Adipose tissue (tissue), 3 donors: ENCODE data around the gene MATN4. TPM values are rescaled to one million over a fixed set of nuclear protein-coding genes. Genes with fewer than 3 reads are reported as not detected.

ENCODE experiments used
- H3K27ac ChIP-seq: one replicate; pipeline ENCODE4 v1.5.1; 2013; ENCODE audit warnings: low read depth, low read length
- WGBS, 3 donors: extraction: QIAGEN DNeasy Blood & Tissue Kit; methylation state at CpG; one replicate each; pipeline ENCODE4 v1.1.7; 2013; 5-methylcytosine and 5-hydroxymethylcytosine counted together
- polyA plus RNA-seq, 3 donors: library from polyadenylated mRNA; stranded (reverse); fragments of 200-250 nt; gene quantifications; one replicate each; pipeline ENCODE4 v1.2.3, GENCODE V29; 2013
- donor health status: healthy with polysubstance abuse.
- donor health status: Bipolar disorder and iron deficiency.
- donor health status: healthy.

MATN4 gene
- polyA plus RNA-seq, 3 donors = 0.07 to 4.8 TPM; not detected in 1

DNA sequence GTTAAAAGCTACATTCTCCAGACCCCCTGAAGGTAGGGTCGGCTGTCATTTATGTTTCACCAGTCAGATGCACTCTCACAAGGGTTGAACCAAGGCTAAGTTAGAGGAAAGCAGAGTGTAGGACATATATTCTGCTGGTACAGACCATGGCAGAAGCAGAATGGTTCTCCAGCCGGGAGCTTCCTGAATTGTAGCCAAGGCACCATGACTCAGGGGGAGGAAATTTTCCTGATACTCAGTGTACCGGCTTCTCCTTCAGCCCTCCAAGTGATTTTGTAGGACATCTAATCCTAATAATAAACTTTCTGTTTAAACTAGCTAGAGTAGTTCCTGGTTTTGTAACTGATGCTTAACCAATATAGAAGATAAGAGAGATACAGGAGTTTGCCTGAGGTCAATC lies 39.6 kb downstream of the MATN4 start:
- 71 to 74% (median 73%) methylated on average over 3 of the region's 3 CpGs for WGBS, 3 donors
- no peak overlapping the region for H3K27ac ChIP-seq

DNA sequence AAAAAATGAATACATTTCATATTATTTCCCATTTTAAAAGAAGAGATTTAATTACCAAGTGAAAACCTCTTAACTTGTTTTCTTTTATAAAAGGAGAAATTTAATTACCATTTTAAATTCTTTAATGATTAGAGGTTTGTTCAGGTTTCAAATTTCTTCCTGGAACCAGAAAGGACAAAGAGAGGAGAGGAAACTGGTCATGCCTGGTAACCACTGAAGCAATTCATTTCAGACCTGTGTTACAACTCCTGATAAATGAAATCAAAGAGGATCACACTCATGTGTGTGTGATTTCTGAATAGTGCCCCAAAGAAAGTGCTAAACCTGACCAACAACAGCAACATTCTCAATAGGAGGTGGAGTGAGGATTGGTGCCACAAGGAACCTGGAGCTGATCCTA lies 41.1 kb downstream of the MATN4 start:
- H3K27ac ChIP-seq = no peak overlapping the region

DNA sequence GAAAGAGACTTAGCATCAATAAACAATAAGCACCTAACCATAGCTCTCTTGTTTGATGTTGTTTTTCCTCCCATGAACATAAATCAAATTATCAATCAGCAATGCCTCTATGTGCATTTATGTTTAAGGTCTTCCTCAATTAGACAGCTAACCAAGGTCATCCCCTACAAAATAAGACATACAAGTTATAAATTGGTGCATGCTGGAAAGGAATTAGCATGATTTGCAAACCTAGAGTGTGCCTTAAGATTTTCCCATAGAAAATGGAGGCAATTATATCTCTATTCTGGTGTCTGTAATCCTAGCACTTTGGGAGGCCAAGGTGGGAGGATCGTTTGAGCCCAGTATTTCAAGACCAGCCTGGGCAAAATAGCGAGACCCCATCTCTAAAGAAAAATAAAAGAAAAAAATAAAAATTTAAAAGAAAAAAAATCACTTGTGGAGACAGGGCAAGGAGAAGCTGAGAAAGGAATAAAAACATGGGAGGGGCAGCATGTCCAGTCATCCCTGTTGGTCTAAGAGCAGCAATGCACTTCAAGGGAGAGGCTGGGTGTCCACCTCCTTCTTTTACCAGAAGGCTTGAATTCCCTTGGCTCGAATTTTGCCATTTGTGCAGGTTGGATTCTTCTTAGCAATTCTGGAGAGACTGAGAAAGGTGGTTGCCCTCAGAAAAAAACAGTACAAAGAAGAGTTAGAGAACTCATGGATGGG lies 44.4 kb downstream of the MATN4 start:
- no peak overlapping the region for H3K27ac ChIP-seq
- 73 to 87% (median 77%) methylated on average over 3 of the region's 3 CpGs for WGBS, 3 donors

DNA sequence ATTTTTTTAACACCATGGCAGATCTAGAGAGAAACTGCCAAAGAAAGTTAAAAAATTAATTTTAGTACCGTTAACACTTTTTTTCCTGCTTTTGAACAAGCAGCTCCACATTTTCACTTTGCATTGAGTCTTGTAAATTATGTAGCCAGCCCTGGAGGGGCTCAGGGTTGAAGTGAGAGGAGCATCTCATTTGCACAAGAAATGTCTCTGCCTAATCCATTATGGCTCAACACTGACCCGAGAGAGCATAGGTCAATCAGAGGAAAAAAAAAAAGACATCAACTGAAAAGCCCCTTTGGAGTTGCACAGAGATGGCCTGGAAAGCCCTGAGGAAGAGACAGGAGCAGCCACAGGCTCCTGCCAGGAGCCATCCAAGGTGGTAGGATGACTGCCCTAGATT lies 49.4 kb downstream of the MATN4 start:
- no peak overlapping the region for H3K27ac ChIP-seq
- 44 to 54% (median 47%) methylated on average over 2 of the region's 2 CpGs for WGBS, 3 donors

DNA sequence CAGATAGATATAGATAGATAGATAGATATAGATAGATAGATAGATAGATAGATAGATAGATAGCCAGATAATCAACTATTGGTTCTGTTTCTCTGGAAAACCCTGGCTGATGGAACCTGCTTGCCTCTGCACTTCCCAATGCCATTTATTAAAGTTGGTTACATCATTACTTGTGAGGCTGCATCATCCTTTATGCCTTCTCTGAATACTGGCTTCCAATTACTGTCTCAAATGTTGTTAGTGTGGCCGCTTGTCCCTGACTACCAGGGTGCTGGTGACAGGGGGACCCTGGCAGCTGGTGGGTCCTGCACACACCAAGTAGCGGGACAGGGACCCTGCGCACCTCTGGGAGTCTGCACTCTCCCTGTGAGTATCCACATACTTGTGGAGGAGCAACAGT lies 49.8 kb downstream of the MATN4 start:
- H3K27ac ChIP-seq = no peak overlapping the region
- WGBS, 3 donors = 93% methylated on average over 3 of the region's 3 CpGs

DNA sequence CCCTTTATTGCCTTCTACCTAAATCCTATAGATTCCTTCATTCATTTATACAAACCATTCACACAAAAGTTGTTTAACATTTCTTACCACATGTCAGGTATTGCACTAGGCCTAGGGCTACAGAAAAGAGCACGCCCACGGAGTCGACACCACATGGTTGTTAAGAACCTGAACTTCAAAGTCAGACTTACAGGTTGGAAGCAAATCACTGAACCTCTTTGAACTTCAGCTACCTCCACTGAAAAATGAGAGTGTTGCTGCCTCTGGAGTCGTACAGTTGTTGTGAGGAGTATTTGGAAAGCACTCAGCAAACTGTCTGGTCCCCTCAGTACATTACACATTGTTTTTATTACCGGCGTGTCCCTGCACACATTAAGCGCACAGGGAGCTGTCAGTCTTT lies 50.4 kb downstream of the MATN4 start:
- no peak overlapping the region for H3K27ac ChIP-seq
- WGBS, 3 donors = 84 to 88% (median 88%) methylated on average over 7 of the region's 7 CpGs

DNA sequence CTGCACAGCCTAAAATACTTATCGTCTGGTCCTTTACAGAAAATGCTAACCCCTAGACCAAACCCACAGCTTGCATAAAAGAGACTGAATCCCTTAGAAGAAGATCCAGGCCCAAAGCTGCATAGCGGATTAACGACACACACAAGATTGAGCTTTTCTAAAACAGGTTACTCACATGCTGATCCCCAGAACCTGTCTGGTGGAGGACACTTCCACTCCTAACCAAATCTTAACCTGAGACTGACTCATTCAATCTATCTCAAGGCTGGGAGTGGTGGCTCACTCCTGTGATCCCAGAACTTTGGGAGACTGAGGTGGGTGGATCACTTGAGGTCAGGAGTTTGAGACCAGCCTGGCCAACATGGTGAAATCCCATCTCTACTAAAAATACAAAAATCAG lies 50.9 kb downstream of the MATN4 start:
- WGBS, 3 donors = 75 to 78% (median 76%) methylated on average over 3 of the region's 3 CpGs
- H3K27ac ChIP-seq = no peak overlapping the region

DNA sequence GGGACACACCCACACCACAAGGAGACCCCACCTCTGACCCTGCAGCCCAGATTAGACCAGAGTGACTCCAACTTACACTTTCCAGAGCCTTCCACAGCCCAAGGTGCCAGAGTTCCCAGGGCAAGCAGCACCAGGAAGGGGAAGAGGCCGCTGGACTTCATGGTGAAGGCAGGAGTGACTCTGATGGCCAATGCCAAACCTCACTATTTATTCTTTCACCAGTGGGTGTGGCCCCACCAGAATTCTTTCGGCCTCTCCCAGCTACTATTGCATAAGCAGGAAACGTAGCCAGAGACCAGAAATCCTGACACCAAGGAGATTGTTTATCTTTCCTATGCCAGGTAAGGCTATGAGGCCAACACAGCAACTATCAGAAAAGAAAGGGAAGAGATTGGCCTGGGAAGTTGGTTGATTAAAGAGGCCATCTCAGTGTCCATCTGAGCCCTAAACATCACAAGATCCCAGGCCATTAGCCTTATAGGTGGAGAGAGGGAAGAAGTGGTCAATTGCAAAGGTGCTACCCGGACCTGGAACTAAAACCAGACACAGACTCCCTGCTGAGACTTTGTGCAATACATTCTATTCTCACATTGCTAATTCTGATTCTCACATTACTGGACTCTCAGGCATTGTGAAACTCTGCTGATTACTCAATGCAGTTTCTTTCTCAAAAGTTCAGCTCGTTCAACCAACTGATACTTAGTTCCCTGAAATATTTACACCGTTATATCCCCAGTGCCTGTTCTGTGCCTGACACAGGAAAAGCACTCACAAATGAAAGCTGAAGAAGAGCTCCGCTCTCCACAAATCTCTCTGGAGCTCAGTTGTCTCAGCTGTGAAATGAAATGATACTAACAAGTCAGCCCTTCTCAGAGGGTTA lies 53.5 kb downstream of the MATN4 start, which contains the start of gene SLPI:
TSS of gene SLPI (minus strand) at position 182 of the 880 bp plus-strand sequence. CDS start at position 161, 21 bp downstream.
- no peak within 1 kb of the TSS for H3K27ac ChIP-seq
- 17 to 37% (median 18%) methylated on average over 7 of the region's 7 CpGs for WGBS, 3 donors

DNA sequence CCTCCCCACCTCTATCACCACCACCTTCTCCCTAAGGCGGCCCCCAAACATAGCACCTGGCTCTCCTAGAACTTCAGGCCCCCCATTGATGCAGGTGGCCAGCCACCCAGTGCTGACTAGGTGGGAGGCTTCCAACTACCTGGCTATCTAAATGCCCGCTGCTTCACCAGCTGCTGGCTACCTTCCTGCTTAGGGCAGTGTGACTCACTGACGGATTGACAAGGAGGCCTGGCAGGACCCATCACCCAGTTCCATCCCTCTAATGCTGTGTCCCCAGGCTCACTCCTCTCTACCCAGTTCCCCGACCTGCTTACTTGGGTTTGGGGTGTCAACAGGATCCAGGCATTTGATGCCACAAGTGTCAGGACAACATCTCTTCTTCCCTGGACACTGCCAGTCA lies 54.8 kb downstream of the MATN4 start:
- WGBS, 3 donors = 82 to 90% (median 88%) methylated on average over 4 of the region's 4 CpGs
- no peak overlapping the region for H3K27ac ChIP-seq

DNA sequence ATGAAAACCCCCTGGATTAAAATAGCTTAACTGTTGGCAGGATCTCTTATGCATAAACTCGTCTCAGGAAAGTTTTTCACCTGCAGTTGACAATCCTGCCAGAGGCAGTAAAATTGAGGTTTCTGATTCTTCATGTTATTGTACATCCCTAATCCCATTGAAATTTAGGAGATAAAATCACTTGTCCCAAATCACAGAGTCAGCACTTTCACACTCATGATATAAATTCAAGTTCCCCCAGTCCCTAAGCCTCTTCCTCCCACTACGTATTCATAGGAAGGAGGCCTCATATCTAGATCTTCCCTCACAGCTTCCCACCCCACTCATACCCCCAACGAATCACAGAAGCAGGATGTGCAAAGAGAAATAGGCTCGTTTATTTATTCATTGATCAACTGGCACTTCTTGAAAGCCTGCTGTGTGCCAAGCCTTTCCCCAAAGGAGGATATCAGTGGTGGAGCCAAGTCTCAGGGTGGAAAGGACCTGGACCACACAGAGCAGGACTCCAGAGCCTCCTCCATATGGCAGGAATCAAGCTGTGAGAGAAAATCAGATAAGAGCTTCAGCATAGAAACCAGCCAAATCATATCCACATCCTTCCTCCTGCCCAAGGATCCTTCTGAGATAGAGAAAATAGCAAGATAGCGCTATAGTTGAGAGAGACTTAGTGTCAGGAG lies 56.1 kb downstream of the MATN4 start:
- WGBS, 3 donors = 32 to 46% (median 38%) methylated on average over 5 of the region's 5 CpGs
- H3K27ac ChIP-seq = no peak overlapping the region

DNA sequence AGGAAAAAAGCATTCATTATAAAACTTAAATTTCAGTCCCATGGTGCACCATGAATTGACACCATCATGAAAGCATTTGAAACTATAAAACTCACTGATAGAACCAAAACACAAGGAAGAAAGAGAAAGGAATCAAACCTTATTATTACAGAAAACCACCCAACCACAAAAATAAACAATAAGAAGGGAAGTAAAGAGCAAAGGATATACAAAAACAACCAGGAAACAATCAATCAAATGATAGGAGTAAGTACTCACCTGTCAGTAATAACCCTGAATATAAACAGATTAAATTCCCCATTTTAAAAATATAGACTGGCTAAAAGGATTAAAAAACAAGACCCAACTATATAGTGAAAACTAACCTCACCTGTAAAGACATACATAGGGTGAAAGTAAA lies 59.5 kb downstream of the MATN4 start:
- H3K27ac ChIP-seq = no peak overlapping the region

DNA sequence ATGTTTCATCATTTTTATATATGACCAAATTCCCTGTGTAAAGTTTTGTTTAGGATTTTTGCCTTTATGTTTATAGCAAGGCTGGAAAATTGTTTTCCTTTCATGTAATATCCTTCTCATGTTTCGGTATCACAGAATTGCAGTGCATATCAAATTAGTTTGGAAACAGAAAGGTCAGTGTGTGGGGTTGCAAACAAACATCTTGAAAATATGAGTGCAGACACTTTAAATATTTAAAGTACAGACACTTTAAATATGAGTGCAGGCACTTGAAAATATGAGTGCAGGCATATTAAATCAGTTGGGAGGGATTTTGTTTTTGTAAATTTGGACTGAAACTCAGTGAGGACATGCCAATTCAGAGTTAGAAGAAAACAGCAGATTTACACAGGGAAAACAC lies 60.2 kb downstream of the MATN4 start:
- 38 to 70% (median 68%) methylated on average over 1 of the region's 1 CpG for WGBS, 3 donors
- H3K27ac ChIP-seq = no peak overlapping the region

DNA sequence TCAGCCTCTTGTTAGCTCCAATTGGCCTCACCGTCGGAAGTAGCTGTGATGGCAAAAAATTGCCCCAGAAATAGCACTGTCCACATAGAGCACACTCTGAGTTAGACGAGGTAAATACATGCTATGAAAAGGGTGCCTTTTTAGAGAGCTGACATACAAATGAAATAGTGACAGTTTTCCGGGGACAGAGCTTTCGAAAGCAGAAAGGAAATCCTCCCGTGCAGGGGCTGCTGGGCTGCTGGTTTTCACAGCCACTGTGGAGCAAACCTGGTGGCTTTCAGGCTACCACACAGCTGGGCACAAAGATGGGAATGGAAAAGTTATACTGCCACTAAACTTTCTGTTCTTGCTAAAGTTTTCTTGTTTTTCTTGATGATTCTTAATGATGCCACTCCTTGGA lies 62.0 kb downstream of the MATN4 start:
- no peak overlapping the region for H3K27ac ChIP-seq
- 28 to 39% (median 29%) methylated on average over 6 of the region's 6 CpGs for WGBS, 3 donors

Other genes with a start within 250 kb of the MATN4 start
- under 1 TPM in 2 of 3 donors, not detected in 1; 0.01 to 0.05 TPM for gene KCNS1, start 207.2 kb downstream of the MATN4 start, polyA plus RNA-seq
- not detected for gene WFDC5, start 193.1 kb downstream of the MATN4 start, polyA plus RNA-seq
- gene WFDC12, start 183.8 kb downstream of the MATN4 start, polyA plus RNA-seq = not detected
- 10 to 100 TPM in 1 of 3 donors, under 1 TPM in 1, not detected in 1; 0.29 to 10.4 TPM for gene PI3, start 133.4 kb downstream of the MATN4 start, polyA plus RNA-seq
- not detected for gene SEMG1, start 101.3 kb downstream of the MATN4 start, polyA plus RNA-seq
- gene SEMG2, start 86.9 kb downstream of the MATN4 start, polyA plus RNA-seq = not detected
- 100 to 1,000 TPM in 1 of 3 donors, 10 to 100 TPM in 2; 19.9 to 109 (median 77.8) TPM for gene SLPI, start 53.7 kb downstream of the MATN4 start, polyA plus RNA-seq
- 100 to 1,000 TPM in 1 of 3 donors, under 1 TPM in 1, not detected in 1; 0.19 to 233 TPM for gene RBPJL, start 1.5 kb downstream of the MATN4 start, polyA plus RNA-seq
- 100 to 1,000 TPM in 1 of 3 donors, 10 to 100 TPM in 2; 25.0 to 105 (median 51.1) TPM for gene SDC4, start 40.1 kb upstream of the MATN4 start, polyA plus RNA-seq
- gene SYS1, start 54.9 kb upstream of the MATN4 start, polyA plus RNA-seq = 10 to 100 TPM; 13.2 to 29.5 (median 21.6) TPM
- gene TP53TG5, start 70.0 kb upstream of the MATN4 start, polyA plus RNA-seq = under 1 TPM in 2 of 3 donors, not detected in 1; 0.02 to 0.04 TPM
- gene DBNDD2, start 100.0 kb upstream of the MATN4 start, polyA plus RNA-seq = 10 to 100 TPM; 29.0 to 48.0 (median 31.3) TPM
- gene PIGT, start 107.8 kb upstream of the MATN4 start, polyA plus RNA-seq = 10 to 100 TPM; 45.9 to 73.5 (median 62.2) TPM
- 1 to 10 TPM; 4.3 to 9.5 (median 9.2) TPM for gene WFDC2, start 161.5 kb upstream of the MATN4 start, polyA plus RNA-seq
- gene SPINT3, start 207.3 kb upstream of the MATN4 start, polyA plus RNA-seq = not detected
- not detected for gene WFDC6, start 231.2 kb upstream of the MATN4 start, polyA plus RNA-seq
- gene EPPIN, start 239.1 kb upstream of the MATN4 start, polyA plus RNA-seq = not detected